Stimulated activated effector memory CD8-positive, alpha-beta T cell treated with anti-CD3 and anti-CD28 coated beads, Interleukin-12 subunit alpha, Interleukin-12 subunit beta, amount 100 ng/mL, for 72 hours (primary cell): ENCODE results near the gene BCR.

Source experiments
- ATAC-seq: fragments of 150-1000 bp; cut with Tn5 transposase; 2 replicates; pipeline ENCODE4 v1.10.0; 2021
- DNase-seq, 2 donors: peaks; one replicate each; pipeline ENCODE4 v3.0.0; 2021 to 2022; ENCODE audit warnings: low spot score in 2 of 2
- H3K27ac Mint-ChIP-seq: one replicate; pipeline ENCODE4 v1.8.0; 2022; ENCODE audit warnings: mild to moderate bottlenecking, mixed read lengths
- H3K36me3 Mint-ChIP-seq: one replicate; pipeline ENCODE4 v1.8.0; 2022; ENCODE audit warnings: mild to moderate bottlenecking, mixed read lengths
- H3K4me1 Mint-ChIP-seq: one replicate; pipeline ENCODE4 v1.8.0; 2022; ENCODE audit warnings: mixed read lengths
- H3K4me3 Mint-ChIP-seq: one replicate; pipeline ENCODE4 v1.8.0; 2022; ENCODE audit warnings: mild to moderate bottlenecking, mixed read lengths
- H3K9me3 Mint-ChIP-seq: one replicate; pipeline ENCODE4 v1.8.0; 2022; ENCODE audit warnings: mixed read lengths

BCR gene

DNA sequence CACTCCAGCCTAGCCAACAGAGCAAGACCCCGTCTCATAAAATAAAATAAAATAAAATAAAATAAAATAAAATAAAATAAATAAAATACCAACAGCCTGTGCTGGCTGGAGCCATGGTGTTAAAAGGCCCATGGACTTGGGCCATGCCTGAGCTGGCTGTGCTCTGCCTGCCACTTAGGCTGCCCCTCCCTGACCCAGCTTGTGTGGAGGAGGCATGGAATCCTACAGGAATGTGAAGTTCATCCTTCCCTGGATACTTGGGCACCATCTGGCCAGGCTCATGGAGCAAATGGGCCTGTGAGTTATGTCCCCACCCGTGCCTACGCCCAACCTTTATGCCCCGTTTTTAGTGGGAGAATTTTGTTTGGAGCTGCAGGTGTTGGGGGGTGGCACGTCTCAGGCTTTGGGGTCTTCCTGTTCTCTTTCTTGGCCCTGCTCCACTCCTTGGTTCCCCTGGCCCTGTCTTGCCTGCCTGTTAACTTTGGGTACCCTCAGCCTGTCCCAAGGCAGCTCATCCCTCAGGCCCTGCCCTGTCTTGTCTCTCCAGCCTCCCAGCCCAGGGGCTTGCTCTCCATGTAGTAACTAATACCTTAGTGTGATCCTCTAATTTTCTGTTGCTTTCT lies 51.3 kb downstream of the BCR start:
- H3K9me3 Mint-ChIP-seq = peaks cover 11% of the 10 kb centered on the region
- H3K36me3 Mint-ChIP-seq = peaks cover 5% of the 10 kb centered on the region
- no peak for ATAC-seq
- no peak for DNase-seq
- H3K4me3 Mint-ChIP-seq = no peak overlapping the region
- H3K27ac Mint-ChIP-seq = peak overlapping the region; percentile 68
- H3K4me1 Mint-ChIP-seq = peaks cover 73% of the 10 kb centered on the region

DNA sequence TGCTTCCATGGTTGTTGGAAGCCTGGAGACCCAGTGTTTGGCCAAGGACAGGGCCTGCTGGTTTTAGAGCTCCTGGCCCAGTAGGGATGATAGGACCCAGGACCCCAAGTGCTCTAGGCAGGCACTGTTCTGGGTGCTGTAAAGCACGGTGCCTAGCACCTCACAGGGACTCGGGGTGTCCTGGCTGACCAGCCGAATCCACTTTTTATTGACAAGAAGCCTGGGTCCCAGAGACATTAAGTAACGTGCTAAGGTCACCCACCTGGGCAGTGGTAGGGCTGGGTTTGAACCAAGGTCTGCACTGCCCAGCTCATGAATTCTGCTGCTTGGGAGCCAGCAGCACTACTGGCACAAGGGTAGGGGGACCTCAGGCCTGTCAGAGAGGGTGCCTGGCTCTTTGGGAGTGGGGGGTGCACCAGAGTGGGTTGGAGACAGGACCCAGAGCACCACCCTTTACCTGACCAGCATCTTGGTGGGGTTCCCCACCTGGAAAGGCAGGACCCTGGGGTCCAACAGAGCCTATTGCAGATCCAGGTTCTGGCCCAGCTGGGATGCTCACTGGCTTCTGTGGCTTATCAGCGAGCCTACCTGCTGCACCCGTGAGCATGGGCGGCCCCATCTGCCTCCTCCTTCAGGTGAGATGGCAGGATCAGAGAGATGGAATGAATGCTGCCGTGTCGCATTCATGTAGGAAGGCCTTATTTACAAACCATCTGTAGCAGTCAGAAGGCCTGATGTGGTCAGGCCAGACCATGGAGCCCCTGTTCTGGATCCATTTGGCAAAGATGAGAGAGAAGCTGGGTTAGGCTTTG lies 52.0 kb downstream of the BCR start:
- no peak for ATAC-seq
- Mint-ChIP-seq H3K27ac (peak overlapping the region; percentile 68), H3K4me1 (peaks cover 73% of the 10 kb centered on the region), H3K36me3 (peaks cover 5% of the 10 kb centered on the region), H3K9me3 (peaks cover 11% of the 10 kb centered on the region), H3K4me3 (no peak overlapping the region)
- no peak for DNase-seq

DNA sequence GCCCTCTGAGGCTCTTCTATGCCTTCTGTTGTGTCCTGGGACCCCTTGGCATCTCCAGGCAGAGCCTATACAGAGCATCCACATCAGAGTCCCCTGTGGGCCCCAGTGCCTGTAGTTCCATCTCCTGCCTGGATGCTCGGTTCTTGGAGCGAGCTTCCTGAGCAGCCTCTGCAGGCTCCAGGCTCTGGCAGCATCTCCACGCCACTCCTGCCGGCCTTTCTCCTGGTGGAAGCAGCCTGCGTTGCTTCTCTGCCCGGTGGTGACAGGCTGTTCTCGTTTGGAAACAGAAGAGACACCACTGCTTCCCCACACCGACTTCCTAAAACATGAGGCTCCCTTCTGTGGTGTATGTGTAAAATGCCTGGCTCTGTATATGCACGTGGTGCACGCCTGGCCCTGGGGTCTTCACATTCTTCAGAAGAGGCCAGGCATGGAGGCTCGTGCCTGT lies 52.8 kb downstream of the BCR start:
- no peak overlapping the region for H3K4me3 Mint-ChIP-seq
- H3K36me3 Mint-ChIP-seq = peaks cover 5% of the 10 kb centered on the region
- H3K9me3 Mint-ChIP-seq = peaks cover 8% of the 10 kb centered on the region
- ATAC-seq = no peak
- H3K27ac Mint-ChIP-seq = peak overlapping the region; percentile 74
- DNase-seq = no peak
- peaks cover 76% of the 10 kb centered on the region for H3K4me1 Mint-ChIP-seq

DNA sequence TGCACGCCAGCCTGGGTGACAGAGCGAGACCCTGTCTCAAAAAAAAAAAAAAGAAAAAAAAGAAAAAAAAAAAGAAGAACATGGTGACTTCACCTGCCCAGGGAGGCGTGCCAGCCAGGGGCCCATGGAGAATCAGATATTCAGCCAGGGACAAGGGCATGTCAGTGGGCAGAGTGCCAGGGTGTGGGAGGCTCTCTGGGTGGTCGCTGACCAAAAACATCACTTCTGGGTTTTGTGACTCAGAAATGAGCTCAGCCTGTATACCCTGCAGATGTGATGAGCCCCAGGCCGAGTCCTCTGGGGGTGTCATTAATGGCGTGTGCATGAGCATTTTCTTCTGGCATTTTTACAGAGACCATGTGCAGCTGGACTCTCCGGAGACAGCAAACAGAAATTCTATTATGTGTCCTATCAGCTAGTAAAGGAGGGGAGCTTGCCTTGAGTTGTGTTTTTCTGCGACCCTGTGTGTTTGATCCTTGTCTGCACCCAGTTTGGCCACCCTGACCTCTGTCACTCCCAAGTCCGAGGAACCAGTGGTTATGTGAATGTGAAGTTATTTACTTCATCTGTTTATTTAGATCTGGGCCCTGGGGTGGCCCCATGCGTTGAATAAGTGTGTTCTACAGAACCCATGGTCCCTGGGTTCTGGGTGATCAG lies 53.6 kb downstream of the BCR start:
- ATAC-seq (peak; percentile 92), DNase-seq (peak; percentile 35 to 75)
- Mint-ChIP-seq H3K4me3 (peak overlapping the region; percentile 26), H3K9me3 (peaks cover 2% of the 10 kb centered on the region), H3K27ac (peak overlapping the region; percentile 74), H3K4me1 (peaks cover 83% of the 10 kb centered on the region), H3K36me3 (peaks cover 5% of the 10 kb centered on the region)

DNA sequence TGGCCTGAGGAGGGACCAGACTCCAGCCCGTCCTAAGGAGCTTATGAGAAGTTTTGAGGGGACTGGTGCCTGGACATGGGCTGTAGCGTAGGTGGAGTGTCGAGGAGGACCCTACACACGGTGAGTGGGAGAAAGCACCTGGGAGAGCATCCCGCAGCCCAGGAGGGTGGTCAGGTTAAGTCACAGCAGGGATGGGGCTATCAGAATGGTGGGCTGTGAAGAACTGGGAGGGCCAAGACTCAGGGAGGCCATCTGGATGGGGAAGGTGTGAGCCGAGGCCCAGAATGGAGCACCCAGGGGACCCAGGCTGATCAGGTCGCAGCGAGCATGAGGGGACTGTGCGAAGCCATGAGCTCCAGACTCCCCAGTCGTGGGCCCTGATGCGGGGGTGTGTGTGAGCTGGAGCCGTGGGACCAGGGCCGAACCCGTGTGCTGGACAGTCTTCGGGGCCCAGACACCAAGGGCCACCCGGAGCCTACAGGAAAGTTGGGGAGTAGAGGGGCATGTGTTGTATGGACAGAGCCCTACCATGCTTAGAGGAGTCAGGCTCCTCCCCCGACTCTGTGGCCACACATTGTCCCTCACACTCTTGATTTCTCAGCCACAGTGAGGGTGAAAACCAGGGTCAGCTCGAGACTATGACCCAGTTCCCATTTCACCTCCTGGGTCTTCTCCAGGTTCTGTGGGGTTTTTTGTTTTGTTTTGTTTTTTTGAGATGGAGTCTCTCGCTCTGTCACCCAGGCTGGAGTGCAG lies 54.3 kb downstream of the BCR start:
- DNase-seq = no peak
- peaks cover 5% of the 10 kb centered on the region for H3K36me3 Mint-ChIP-seq
- H3K4me3 Mint-ChIP-seq = peak overlapping the region; percentile 26
- no peaks in the 10 kb centered on the region for H3K9me3 Mint-ChIP-seq
- peak; percentile 6 for ATAC-seq
- H3K4me1 Mint-ChIP-seq = peaks cover 89% of the 10 kb centered on the region
- H3K27ac Mint-ChIP-seq = peak overlapping the region; percentile 74

- Mint-ChIP-seq H3K36me3 (peaks cover 5% of the 10 kb centered on the region), H3K9me3 (no peaks in the 10 kb centered on the region), H3K4me3 (no peak overlapping the region), H3K27ac (peak overlapping the region; percentile 36), H3K4me1 (peaks cover 87% of the 10 kb centered on the region)
- no peak for DNase-seq
- ATAC-seq = no peak
Observed at GRCh38 chr22:23235425-23235824, 55.1 kb downstream of the BCR start.

GRCh38 chr22:23236026-23236425 lies 55.7 kb downstream of the BCR start:
- peaks cover 5% of the 10 kb centered on the region for H3K36me3 Mint-ChIP-seq
- H3K4me3 Mint-ChIP-seq = no peak overlapping the region
- DNase-seq (no peak), ATAC-seq (no peak)
- peaks cover 93% of the 10 kb centered on the region for H3K4me1 Mint-ChIP-seq
- peak overlapping the region; percentile 36 for H3K27ac Mint-ChIP-seq
- no peaks in the 10 kb centered on the region for H3K9me3 Mint-ChIP-seq

DNA sequence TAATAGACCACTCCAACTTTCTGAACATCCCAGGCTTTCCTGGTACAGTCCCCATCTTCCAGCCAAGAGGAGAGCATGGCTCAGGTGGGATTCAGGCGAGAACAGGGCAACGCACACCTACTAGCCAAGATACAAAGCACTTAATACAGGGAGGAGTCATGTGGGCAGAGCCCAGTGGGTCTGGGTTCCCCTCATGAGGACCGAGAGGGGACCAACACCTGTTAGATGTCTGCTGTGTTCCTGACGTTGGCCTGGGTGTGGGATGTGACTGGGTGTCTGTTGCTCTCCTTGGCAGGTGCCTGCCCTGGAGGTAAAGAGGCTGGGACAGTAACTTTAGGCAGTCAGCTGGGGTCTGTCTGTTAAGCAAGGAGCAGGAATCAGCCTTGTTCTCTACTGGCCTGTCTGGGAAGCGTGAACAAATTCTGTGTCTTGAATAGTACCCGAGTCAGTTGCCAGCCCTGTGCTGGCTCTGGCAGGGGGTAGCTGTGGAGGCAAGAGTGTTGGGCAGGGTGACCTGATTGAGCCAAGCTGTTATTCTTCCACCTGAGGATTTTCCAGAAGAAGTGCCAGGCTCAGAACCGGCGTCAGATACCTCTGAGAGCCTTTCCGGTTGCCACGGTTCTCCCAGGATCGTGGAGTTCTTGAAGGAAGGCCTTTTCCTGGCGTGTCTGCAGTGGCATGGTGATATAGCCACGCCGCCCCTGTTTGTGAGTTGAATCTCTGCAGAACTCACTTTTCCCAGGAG lies 56.3 kb downstream of the BCR start:
- peaks cover 5% of the 10 kb centered on the region for H3K36me3 Mint-ChIP-seq
- peaks cover 96% of the 10 kb centered on the region for H3K4me1 Mint-ChIP-seq

GRCh38 chr22:23237201-23237798 lies 57.0 kb downstream of the BCR start:
- H3K36me3 Mint-ChIP-seq = peaks cover 5% of the 10 kb centered on the region
- peak overlapping the region; percentile 70 for H3K27ac Mint-ChIP-seq
- no peaks in the 10 kb centered on the region for H3K9me3 Mint-ChIP-seq
- H3K4me1 Mint-ChIP-seq = peaks cover 96% of the 10 kb centered on the region
- DNase-seq (no peak), ATAC-seq (no peak)
- H3K4me3 Mint-ChIP-seq = peak overlapping the region; percentile 47

More for the DNA sequence above, 56.3 kb downstream of the BCR start:
- Mint-ChIP-seq H3K4me3 (no peak overlapping the region), H3K9me3 (no peaks in the 10 kb centered on the region), H3K27ac (peak overlapping the region; percentile 70)
- ATAC-seq (no peak), DNase-seq (no peak)

DNA sequence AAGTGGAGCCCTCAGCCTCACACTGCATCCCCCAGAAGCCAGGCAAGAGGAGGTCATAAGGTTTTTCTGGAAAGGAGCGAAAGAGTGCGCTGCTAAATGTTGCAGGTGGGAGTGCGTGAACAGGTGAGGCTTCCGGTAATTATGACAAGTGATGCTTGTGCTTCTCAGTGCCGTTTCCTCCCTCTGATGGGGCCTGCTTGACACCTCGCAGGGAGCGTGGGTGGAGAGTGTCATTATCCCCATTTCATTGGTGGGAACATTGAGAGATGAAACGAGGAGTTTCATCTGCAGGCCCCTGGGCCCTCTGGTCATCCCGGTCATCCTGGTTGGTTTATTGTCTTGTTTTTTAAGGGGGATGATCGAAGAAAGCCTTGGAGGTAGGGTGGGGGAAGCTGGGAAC lies 57.5 kb downstream of the BCR start:
- peak overlapping the region; percentile 47 for H3K4me3 Mint-ChIP-seq
- H3K9me3 Mint-ChIP-seq = no peaks in the 10 kb centered on the region
- DNase-seq = no peak
- H3K4me1 Mint-ChIP-seq = peaks cover 98% of the 10 kb centered on the region
- peaks cover 5% of the 10 kb centered on the region for H3K36me3 Mint-ChIP-seq
- ATAC-seq = no peak
- peak overlapping the region; percentile 70 for H3K27ac Mint-ChIP-seq

DNA sequence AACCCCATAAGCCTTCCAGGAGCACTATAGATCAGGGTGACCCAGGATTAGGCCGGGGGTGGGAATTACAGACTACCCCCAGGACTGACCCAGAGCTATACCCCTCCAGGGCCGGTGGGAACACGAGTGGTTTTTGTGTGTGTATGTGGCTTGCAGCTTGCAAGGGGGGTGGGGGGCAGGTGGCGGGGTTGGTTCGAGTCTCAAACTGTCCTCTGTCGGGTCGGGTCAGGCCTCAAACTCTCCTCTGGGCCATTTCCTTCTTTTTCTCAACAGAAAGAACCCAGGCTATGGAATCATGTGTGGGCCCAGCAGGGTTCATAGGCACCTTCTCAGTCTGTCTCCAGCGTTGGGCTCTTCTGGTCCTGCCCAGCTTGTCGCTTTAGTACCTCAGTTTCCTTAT lies 58.4 kb downstream of the BCR start:
- H3K4me3 Mint-ChIP-seq = peak overlapping the region; percentile 47
- H3K27ac Mint-ChIP-seq = peak overlapping the region; percentile 70

DNA sequence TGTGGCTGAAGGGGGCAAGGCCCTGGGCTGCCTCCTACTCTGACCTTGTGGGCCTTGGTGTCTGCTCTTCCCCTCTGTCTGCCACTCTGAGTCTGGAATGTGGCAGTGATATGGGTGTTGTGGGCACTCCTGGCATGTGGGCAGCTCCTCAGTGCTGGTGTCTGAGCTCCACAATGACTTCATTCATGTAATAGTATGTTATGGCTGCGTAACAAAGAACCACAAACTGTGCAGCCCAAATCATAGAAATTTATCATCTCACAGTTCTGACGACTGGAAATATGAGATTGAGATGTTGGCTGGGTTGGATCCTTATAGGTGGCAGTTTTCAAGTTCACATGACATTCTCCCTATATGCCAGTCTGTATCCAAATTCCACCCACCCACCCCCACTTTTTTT lies 59.1 kb downstream of the BCR start:
- Mint-ChIP-seq H3K9me3 (no peaks in the 10 kb centered on the region), H3K36me3 (peaks cover 7% of the 10 kb centered on the region), H3K4me1 (peaks cover 98% of the 10 kb centered on the region), H3K4me3 (no peak overlapping the region), H3K27ac (no peak overlapping the region)
- no peak for ATAC-seq
- DNase-seq = no peak

More for the DNA sequence above, 58.4 kb downstream of the BCR start:
- Mint-ChIP-seq H3K4me1 (peaks cover 98% of the 10 kb centered on the region), H3K36me3 (peaks cover 5% of the 10 kb centered on the region), H3K9me3 (no peaks in the 10 kb centered on the region)
- ATAC-seq = no peak
- no peak for DNase-seq

DNA sequence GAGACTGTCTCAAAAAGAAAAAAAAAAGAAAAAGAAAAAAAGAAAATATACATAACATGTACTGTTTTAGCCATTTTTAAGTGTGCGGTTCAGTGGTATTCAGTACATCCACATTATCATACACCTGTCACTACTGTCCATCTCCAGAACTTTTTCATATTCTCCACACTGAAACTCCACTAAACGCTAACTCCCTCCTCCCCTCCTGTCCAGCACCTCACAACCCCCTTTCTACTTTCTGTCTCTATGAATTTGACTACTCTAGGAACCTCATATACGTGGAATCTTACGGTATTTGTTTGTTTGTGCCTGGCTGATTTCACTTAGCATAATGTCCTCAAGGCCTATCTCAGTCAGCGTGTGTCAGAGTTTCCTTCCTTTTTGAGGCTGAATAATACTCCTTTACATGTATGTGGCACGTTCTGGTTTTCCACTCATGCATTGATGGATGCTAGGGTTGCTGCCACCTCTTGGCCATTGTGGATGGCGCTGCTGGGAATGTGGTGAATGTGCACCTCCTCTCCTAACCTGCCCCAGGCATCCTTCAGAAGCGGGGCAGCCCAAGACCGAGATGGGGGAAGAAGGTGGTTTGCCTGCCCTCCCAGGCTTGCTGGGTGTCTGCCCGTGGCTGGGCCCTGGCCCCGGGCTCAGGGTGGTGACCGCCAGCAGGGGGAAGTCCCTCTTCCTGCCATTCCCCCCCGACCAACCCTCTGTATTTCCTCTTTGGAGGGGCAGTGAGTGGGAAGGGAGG lies 60.5 kb downstream of the BCR start:
- Mint-ChIP-seq H3K4me1 (peaks cover 94% of the 10 kb centered on the region), H3K27ac (peak overlapping the region; percentile 87), H3K4me3 (peak overlapping the region; percentile 69), H3K9me3 (no peaks in the 10 kb centered on the region), H3K36me3 (peaks cover 12% of the 10 kb centered on the region)
- peak; percentile 43 for ATAC-seq
- no peak for DNase-seq
